SIG-M5 (cell line): ENCODE data around the gene MLLT3.

Experiments used
- DNase-seq: peaks from one replicate; lab custom pipeline; 2025; lab: John Stamatoyannopoulos, UW

The MLLT3 gene

DNA sequence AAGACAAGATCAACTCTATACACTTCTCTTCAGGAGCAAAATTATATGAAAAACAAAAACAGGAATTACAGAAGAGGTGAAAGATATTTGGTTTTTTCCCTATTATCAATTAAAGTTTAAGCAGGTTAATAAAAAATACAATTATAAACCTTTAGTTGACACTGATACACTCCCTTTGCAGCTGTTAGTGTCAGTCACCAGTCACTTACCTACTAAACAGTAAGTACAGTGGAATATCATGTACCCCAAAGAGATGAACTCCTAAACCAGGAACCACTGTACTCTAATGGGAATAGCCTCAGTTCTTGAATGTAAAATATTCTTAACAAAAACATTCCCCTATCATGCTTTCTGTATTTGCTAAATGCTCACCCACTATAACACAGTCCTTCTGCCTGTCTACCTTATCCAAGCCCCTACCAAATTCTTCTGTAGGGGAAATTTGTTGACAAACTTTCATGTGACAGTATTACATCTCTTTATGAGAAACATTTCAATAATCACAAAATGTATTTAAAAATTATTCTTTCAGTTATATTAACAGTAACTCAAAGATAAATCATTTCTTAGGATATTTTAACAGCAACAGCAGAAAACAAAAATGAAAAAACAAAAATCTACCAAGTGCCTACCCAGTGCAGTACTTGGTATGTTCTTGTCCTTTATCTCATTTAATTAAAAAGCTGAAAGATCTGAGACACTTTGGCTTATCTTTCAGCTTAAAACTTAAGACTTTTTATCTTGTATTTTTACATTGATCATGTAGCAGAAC lies 212.8 kb downstream of the MLLT3 start:
- DNase-seq, result no peak

DNA sequence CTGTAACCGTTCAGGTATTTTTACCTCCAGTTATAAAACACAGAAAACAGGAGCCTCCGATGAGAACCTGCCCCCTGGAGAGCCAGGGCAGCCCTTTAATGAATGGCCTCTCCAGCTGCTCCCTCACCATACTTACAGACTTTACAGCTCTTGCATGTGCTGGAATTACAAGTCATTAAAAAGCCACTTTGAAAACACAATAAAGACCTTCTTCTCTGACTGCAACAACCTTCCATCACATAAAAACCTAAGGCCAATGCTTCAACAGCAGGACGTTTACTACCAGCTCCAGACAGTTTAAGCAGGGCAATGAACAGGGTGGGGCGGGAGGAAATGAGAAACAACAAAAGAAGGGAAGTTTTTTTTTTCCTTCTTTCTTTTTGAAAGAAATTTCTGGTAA lies 213.8 kb downstream of the MLLT3 start:
- DNase-seq, result no peak

DNA sequence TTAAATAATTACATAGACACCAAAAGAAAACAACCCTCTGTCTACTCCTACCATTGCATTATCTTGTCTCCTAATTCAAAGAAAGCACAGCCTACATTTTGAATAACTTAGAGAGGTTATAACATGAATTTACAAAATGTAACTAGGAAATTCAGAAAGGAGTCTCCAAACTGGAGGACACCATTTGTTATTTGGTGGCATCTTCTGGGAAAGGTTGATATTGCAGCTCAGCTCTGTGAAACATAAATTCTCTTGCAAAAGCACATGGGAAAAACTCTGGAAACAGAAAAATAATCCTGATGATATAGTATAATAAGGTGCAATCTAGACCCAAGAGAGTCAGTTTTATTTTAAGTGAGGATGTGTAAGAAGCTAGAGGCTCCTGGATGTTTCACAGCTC lies 215.3 kb downstream of the MLLT3 start:
- DNase-seq, result no peak

DNA sequence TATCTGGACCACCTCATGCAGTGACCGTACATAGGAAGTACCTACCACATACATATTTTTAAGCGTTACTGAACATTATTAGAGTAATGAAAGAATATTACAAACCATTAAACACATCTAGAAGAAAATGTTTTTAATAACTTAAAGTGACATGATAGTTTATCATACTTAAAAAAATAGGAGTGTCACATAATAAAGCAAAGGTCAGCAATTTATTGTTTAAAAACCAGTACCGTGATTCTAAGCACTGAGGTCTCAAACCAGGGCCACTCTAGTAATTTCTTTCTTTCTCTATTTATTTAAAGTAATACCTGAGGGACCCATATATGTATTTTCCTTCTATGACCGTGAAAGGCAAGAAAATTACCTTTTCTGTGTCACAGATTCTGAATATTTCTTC lies 216.0 kb downstream of the MLLT3 start:
- no peak for DNase-seq

DNA sequence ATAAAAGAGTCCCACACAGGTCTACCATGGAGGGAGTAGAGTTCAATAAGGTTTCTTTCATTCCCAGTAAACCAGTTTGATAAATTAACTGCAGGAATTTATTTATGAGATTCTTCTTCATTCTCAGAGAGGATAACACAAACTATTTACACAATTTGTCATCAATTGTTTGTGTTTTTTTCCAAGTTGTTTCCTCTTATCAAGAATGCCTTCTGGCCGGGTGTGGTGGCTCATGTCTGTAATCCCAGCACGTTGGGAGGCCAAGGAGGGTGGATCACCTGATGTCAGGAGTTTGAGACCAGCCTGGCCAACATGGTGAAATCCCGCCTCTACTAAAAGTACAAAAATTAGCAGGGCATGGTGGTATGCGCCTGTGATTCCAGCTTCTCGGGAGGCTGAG lies 216.7 kb downstream of the MLLT3 start:
- DNase-seq, result no peak

DNA sequence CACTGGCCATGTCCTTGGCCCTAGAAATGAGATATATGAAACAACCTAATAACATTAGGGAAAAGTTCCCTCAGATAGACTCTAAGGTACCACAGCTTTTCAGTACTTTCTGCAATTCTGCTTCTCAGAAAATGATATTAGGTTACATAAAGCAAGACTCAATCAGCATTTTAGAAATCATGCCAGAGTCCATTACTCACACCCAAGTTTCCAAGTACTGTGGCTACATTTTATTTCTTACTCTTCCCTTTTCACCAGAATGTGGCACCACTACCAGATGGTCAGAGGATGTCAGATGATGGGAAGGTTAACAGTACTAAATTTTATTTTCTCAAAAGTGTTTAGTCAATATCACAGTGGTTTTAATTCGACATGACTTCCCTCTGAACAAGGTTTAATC lies 217.2 kb downstream of the MLLT3 start:
- no peak for DNase-seq

DNA sequence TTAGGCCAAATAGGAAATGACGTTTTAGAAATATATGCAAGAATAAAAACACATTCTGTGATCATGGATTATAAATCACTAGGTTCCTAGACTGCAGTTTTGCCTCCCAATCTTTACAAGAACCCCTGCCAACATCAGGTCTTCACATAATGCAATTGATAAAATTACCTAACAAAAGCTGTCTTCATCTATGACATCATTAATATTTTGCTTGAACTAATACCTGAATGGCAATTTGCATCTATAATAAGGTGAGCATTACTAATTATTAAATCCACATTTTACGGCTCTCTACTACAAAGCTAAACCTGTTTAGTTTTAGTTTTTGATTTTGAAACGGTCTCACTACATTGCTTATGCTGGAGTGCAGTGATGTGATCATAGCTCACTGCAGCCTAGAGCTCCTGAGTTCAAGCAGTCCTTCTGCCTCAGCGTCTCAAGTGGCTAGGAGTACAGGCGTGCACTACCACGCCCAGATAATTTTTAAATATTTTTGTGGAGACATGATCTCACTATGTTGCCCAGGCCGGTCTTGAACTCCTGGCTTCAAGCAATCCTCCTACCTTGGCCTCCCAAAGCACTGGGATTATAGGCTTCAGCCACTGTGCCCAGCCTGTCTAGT lies 218.0 kb downstream of the MLLT3 start:
- DNase-seq, result no peak

DNA sequence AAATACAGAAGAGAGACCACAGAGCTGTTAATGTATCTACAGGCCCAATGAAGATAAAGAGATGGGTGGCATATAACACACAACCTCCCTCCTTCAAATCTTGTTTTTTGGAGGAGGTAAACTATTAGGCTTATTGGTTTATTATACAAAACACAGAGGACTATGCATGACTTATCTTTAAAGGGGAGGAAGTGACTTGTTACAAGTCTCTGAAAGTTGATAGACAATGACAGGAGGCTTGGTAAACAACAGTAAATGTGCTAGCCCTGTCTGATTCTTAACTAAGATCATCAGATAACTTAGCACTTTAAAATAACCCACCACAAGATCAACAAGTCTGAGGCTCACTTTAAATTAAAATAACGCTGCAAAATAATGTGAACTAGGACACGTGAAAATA lies 219.0 kb downstream of the MLLT3 start:
- no peak for DNase-seq

DNA sequence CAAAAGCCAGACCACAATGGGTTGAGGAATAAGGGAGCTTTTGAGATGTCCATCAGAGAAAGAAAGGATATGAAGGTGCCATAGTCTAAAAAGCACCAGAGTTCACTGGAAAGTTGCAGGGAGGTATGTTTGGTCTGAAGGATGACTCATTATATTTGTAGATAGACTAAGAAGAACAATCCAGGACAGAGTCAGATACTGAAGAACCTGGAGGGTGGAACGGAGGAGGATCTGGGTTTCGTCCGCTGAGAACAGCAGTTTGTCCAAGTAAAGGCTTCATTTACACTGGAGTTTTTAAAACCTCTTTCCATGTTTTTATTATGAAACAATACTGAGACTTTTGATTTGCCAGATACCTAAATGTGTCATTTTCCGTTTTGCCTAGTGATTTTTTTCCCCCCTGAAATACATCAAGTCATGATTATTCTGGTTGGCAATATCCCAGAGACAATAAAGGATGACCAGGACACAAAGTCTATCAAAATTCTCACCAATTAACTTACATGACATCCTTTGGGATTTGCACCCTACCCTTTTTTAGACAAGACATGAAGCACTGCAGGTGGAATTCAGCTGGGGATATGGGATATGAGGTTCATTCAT lies 219.9 kb downstream of the MLLT3 start:
- DNase-seq, result no peak

DNA sequence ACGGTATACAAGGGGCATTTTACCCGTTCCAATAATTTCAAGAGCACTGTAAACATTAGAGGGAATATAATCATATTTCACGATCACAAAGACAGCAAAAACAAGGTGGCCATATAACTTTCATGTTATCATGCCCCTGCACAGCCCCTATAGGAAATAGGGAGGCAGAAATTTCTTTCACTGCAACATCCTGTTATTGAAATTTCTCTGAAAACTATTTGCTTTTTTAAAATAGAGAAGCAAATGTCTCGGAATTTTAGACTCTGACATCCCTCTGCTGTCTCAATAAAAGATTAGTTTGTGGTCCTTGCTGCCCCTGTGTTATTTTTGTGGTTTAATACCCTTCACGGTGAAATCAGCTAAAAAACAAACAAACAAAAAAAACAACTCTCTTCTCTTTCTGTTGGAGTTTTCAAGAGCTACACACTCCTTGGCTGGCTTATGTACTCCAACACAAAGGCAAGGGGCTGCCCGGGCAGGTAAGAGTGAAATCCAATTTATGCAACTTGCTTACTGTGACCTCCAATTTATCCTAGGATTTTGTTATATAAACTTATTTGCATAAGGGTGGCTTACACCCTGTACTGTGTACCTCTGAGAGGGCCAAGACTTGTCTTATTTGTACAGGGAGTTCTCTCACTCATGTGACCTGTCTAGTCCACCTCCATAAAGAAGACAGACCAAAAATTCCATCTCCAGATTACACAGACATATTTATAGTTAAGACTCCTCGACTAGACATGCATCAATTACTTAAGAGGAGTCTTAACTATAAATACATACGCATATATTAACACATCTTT lies 223.6 kb downstream of the MLLT3 start:
- DNase-seq, result no peak

DNA sequence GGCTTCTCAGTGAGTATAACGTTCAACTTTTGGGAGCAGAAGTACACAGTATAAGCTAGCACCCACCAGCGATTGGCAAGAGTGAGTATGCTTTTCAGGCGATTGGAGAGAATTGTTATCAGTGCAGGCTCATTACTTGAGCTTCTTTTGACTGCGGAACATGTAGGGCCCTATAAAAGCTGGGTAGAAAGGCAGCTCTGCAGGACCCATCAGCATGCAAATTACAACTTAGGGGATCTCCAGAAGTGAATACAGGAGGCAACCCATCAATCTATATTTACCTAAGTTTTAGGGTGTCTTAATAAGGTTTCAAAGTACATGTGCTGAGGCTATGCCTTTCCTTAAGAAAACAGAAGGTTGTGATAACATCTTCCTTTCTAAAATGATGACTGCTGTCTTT lies 225.0 kb downstream of the MLLT3 start:
- DNase-seq, result no peak

DNA sequence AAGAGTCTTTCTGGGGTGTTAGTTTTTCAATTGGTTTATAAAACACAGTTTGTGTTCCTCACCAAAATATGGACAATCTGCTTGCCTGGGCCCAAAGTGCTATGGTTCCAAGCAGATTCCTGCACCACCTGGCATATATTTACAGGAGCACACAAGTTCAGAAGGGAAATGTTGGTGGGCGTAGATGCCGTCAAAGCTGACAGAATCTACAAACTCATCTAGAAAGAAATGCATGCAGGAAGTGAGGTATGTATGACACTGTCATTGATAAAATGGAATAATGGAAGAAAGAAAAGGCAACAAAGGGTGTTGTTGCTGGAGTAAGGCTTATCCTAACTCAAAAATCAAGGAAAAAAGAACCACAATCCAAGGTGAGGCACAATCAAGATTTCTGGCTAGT lies 225.8 kb downstream of the MLLT3 start:
- DNase-seq, result no peak

DNA sequence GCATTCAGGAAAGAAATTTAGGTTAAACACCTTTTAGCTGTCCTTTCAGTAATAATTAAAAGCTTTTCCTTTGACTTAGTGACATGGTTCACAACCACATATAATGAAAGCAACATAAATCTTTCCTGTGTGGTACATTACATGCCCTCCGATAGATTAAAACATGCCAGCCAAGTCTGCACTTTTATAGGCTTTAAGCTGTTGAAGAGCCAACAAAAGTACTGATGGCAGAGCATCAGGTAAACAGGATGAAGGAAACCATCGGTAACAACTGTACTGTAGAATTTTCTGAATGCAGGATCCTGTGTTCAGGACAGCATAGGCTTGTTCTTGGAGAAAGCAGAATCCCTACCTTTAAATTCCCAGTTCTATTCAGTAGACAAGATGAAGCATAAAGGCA lies 226.6 kb downstream of the MLLT3 start:
- DNase-seq, result no peak

DNA sequence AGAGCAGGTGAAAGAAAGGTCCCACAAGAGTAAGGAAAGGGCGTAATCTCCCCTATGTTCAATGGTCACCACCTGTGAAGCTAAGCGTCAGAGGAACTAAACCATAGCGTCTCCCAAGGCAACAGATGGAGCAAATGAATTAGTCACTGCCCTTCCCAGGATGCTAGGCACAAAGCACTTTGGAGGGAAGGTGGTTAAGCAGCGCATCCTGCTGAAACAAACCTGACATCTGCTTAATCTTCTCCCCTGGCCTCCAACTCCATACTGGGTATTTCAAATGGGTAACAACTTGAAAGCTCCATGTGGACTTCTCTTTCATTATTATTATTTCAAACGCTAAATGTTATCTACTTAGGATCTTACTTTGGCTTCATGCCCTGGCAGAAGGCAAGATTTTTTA lies 227.3 kb downstream of the MLLT3 start:
- no peak for DNase-seq

DNA sequence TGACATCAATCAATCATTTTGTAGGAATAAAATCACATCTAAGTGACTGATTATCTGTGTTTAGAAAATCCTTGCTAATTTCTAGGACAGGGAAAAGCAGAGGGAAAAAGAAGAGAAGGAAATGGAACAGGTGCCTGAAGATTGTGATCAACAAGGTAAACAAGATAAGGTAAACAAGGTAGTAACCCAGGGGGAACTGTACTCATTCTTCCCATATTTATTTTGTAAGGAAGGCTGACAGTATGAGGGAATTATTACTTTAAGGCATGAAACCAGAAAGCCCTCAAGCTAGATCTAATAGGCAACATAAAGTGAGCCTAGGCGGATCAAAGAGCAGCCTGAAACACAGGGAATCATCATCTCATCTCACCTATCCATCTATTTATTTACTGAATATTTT lies 231.1 kb downstream of the MLLT3 start:
- no peak for DNase-seq

DNA sequence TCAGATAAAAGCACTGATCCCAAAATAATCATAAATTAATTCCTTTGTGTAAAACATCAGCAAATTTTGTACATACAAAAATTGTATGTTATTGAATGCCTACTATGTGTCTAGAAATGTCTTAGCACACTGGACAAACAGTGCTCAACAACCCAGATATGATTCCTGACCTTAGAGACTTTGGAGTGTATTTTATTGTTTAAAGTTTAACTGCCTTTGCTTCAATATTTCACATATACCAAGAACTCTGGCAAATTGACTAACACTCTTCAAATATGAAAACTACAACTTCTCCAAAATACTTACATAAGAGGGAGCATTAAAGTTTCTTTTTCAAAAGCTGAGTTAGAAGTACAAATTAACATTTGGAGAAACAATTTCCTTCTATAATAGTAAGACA lies 231.9 kb downstream of the MLLT3 start:
- no peak for DNase-seq

DNA sequence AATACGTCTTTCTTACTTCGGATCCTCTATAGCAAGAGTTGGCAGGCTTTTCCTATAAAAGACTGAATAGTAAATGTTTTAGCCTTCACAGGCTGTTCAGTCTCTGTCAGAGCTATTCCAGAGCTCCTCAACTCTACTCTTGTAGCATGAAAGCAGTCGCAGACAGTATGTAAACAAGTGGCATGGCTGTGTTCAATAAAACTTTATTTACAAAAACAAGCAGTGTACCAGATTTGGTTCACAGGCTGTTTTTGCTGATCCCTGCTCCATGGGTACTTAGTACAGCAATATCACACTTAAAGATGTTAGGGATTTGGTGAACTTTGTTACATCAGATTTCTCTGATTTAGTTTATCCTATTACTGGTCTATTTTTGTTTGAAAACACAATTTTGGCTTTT lies 235.2 kb downstream of the MLLT3 start:
- no peak for DNase-seq

DNA sequence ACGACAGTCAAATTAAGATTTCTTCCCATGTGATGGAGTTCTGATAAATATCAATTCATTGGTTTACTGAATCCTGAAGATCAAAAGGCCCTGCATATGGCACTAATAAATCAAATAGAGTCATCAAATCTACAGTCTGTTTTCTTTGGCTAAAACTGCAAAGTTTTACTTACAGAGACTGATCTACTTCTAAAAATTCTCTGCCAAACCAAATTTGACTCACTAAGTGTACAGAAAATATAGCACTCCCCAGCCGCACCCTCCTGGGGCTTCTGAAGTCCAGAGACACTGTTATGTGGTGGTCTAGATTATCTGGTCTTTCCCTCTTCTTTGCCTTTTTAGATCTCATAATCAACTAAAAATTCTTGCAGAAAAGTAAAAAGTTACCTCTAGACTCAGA lies 237.7 kb downstream of the MLLT3 start:
- DNase-seq, result no peak

DNA sequence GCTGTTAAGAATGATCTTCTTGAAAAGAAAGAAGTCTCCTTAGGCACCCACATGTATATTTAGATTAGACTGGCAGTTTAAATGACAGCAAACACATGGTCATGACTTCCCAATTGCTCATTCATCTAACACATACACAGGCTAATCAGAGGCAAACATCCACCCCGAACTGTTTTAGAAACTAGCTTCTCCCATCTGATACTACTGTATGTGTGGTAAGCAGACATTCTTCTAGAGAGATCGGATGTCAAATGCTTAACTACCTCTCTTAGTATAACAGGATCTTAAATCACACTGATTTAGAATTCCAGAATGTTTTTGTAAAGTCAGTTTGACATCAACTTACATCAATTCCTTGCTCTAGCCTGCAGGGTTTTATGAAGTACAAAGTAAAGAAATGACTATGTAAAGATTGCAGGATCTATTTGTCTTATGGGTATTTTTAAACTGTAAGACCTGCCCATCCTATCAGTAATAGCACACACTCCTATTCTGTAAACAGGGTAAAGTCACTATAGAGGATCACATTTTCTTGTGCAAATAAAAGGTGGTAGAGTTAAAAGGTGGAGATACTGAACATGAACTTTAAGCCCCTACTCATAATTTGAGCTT lies 239.7 kb downstream of the MLLT3 start:
- no peak for DNase-seq

DNA sequence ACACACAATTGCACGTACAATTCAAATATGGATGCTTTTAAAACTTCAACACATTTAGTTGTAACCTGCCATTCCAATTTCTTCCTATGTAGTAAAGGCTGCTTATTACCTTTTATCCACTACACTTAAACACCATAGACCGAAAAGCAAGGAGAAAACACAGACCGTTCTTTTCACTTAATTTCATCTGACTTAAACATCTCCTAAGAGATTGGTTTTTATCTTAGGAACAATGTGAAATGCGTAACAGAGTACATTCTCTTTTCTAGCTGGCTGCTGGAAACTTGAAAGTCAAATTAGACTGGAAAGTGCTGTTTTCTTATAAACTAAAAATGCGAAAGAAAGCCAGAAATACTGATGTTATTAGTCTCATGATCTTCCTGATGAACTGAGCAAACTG lies 241.8 kb downstream of the MLLT3 start:
- DNase-seq, result no peak

DNA sequence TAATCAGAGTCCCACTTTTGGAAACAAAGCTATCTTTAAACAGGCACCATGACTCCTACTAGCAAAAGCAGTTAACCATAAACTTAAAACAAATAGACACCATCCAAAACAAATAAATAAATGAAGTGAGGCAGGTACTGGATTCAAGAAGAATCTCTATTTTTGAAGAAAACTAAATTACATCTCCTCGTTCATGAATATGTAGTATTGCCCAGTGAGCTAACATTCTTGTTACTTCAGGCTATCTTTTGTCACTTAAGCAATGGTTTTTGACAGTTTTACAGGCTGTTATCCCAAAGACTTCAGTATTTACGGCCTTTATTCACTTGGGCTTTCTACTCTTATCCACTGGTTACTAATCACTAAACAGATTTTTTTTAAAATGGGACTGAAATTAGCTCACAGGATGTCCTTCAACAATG lies 242.5 kb downstream of the MLLT3 start:
- DNase-seq, result no peak

DNA sequence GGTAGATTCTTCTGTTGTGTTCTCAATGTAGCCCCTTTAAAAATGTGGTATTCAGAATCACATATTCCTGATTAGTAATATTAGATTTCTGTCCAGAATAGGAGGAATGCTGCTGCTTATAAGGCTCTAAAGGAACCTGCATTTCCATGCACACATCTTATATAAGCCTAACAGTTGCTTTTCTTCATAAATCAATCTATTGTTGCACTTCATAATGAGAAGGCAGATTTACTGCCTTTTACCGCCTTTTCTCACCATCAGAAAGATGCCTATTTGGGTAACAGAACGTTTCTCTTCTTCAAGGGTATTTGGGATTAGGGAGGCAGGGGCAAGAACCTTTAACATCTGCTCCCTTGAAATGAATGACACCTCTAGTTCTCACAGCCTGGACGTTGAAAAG lies 243.4 kb downstream of the MLLT3 start:
- no peak for DNase-seq
